Measurements from ENCODE around the gene TAOK1. TPM values are rescaled to one million over a fixed set of nuclear protein-coding genes. Genes with fewer than 3 reads are reported as not detected.

The TAOK1 gene
- total RNA-seq, 1 donor from 2014 or later: 36.0 TPM

DNA sequence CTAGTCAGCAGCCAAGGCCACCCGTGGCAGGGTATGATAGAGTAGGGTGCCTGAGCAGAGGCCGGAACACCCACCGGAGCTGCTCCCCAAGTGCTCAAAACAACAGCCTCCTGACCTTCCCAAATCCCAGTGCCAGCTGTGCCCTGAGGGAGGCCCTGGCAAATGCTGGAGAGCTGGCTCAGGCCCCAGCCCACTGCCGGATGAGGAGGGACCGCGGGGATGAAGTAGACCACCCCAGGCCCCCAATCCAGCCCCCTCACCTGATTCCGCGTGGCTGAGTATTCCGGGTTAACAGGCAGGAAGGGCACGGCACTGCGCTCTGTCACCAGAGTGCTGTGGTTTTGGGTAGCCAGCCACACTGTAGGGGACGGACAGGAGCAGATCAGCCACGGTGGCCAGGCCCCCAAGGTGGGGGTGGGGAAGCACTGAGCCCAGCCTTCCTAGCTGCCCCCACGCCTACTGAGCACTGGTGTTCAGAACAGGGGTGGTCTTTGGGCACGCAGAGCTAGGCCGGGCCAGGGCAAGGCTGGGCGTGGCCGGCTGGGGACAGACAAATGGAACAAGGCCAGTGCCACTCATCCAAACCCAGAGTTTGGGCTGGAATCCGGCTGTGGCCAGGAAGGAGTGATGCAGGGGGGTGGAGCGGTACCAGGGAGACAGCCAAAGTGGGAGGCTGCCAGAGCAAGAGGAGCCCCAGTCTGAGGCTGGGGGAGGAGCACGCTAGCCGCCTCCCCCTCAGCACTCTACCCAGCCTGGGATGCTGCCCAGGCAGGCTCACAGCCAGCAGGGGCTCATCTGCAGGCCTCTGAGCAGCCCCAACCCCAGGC, 187.4 kb downstream of the TAOK1 start:
- Histone ChIP-seq H3K9me3 (ENCODE audit: control insufficient read depth in 3 of 3, low read length in 3 of 3) (no peaks in the 10 kb centered on the region), H3K27me3 (ENCODE audit: control insufficient read depth in 3 of 3, insufficient read depth in 3 of 3, low read length in 3 of 3) (no peaks in the 10 kb centered on the region), H3K27ac (ENCODE audit: low read depth, low read length) (no peak overlapping the region), H3K36me3 (ENCODE audit: control insufficient read depth in 3 of 3, insufficient read depth in 3 of 3, low read length in 3 of 3) (peaks cover 57 to 67% (median 62%) of the 10 kb centered on the region in 3 donors), H3K4me1 (ENCODE audit: control insufficient read depth in 3 of 3, insufficient read depth in 3 of 3, low read length in 3 of 3) (peaks cover 11 to 32% (median 18%) of the 10 kb centered on the region in 3 donors), H3K4me3 (ENCODE audit: low read length in 3 of 3) (no peak overlapping the region), H3K9ac (ENCODE audit: low read depth in 1 of 3, low read length in 3 of 3) (no peak overlapping the region)

DNA sequence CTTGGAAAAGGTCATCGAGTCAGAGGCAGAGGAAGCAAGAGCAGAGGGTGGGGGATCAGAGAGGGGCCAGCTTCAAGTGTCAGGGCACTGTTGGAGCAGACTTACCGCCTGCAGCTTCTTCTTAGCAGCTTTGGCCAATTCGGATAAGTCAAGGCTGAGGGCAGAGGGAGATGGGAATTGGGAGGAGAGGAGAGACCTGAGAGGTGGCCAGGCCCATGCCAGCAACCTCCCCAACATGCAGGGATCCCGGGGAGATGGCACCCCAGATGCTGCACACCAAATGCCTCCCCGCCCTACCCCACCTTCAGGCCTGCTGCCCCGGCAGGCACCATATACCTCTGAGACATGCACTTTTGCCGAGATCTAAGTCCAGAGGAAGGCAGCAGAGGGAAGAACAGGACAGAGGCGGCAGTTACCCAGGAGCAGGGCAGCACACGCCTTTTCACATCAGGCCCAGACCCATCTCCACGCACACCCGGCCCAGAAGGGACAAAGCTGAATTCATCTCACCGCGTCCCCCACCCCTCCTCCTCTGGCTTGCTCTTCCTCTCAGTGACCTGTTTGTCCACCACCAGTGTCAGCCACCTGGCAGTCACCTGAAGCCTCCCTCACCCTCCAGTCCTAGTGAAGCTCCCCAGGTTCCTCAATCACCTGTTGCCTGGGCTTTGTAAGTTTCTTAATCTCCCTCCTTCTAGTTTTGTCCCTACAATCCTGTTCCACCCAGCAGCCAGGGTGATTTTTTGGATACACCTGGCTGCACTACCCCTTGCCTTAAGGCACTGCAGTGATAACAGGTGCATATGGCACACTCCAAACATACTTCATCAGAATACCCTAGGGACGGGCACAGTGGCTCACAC, 188.7 kb downstream of the TAOK1 start:
- Histone ChIP-seq H3K9me3 (ENCODE audit: control insufficient read depth in 3 of 3, low read length in 3 of 3) (no peaks in the 10 kb centered on the region), H3K27ac (ENCODE audit: low read depth, low read length) (no peak overlapping the region), H3K36me3 (ENCODE audit: control insufficient read depth in 3 of 3, insufficient read depth in 3 of 3, low read length in 3 of 3) (peaks cover 60 to 67% (median 63%) of the 10 kb centered on the region in 3 donors), H3K9ac (ENCODE audit: low read depth in 1 of 3, low read length in 3 of 3) (no peak overlapping the region), H3K4me1 (ENCODE audit: control insufficient read depth in 3 of 3, insufficient read depth in 3 of 3, low read length in 3 of 3) (peaks cover 21 to 37% (median 26%) of the 10 kb centered on the region in 3 donors), H3K4me3 (ENCODE audit: low read length in 3 of 3) (no peak overlapping the region), H3K27me3 (ENCODE audit: control insufficient read depth in 3 of 3, insufficient read depth in 3 of 3, low read length in 3 of 3) (no peaks in the 10 kb centered on the region)

- Histone ChIP-seq H3K9ac (ENCODE audit: low read depth in 1 of 3, low read length in 3 of 3) (peak overlapping the region in 1 of 3 donors; percentile 40), H3K4me1 (ENCODE audit: control insufficient read depth in 3 of 3, insufficient read depth in 3 of 3, low read length in 3 of 3) (peaks cover 30 to 49% (median 38%) of the 10 kb centered on the region in 3 donors), H3K27ac (ENCODE audit: low read depth, low read length) (no peak overlapping the region)
Measured at GRCh38 chr17:29579866-29580771, 190.0 kb downstream of the TAOK1 start.

GRCh38 chr17:29581583-29582253, 191.6 kb downstream of the TAOK1 start:
- H3K36me3 ChIP-seq (ENCODE audit: control insufficient read depth in 3 of 3, insufficient read depth in 3 of 3, low read length in 3 of 3): peaks cover 38 to 43% (median 39%) of the 10 kb centered on the region in 3 donors
- H3K4me3 ChIP-seq (ENCODE audit: low read length in 3 of 3): no peak overlapping the region
- H3K9ac ChIP-seq (ENCODE audit: low read depth in 1 of 3, low read length in 3 of 3): no peak overlapping the region
- no peaks in the 10 kb centered on the region for H3K9me3 ChIP-seq (ENCODE audit: control insufficient read depth in 3 of 3, low read length in 3 of 3)
- H3K4me1 ChIP-seq (ENCODE audit: control insufficient read depth in 3 of 3, insufficient read depth in 3 of 3, low read length in 3 of 3): peaks cover 40 to 62% (median 51%) of the 10 kb centered on the region in 3 donors
- no peak overlapping the region for H3K27ac ChIP-seq (ENCODE audit: low read depth, low read length)
- no peaks in the 10 kb centered on the region for H3K27me3 ChIP-seq (ENCODE audit: control insufficient read depth in 3 of 3, insufficient read depth in 3 of 3, low read length in 3 of 3)

More at GRCh38 chr17:29579866-29580771, 190.0 kb downstream of the TAOK1 start:
- Histone ChIP-seq H3K36me3 (ENCODE audit: control insufficient read depth in 3 of 3, insufficient read depth in 3 of 3, low read length in 3 of 3) (peaks cover 54 to 58% (median 55%) of the 10 kb centered on the region in 3 donors), H3K9me3 (ENCODE audit: control insufficient read depth in 3 of 3, low read length in 3 of 3) (no peaks in the 10 kb centered on the region), H3K4me3 (ENCODE audit: low read length in 3 of 3) (peak overlapping the region in 1 of 3 donors; percentile 22), H3K27me3 (ENCODE audit: control insufficient read depth in 3 of 3, insufficient read depth in 3 of 3, low read length in 3 of 3) (no peaks in the 10 kb centered on the region)

DNA sequence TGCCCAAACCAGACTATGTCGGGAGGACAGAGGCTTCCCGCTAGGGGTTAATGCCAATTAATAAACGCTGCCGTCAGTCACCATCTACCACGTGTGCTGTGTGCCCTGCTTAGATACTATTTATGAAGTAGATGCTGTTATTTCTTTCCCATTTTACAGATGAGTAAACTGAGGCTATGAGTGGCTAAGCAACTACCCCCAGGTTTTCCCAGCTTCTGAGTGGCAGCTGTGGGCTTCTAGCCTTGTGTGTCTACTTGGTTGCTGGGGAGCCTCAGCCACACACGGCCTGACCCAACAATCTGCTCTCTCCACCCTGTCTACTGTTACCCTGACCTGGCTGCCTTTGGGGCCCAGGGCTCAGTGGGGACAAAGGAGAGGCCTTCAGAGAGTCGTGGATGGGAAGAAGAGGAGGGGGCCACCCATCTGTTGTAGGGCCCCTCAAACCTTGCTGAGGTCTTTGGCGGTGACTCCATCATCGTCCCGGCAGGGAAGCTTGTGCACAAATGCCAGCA, 192.1 kb downstream of the TAOK1 start:
- Histone ChIP-seq H3K9me3 (ENCODE audit: control insufficient read depth in 3 of 3, low read length in 3 of 3) (no peaks in the 10 kb centered on the region), H3K9ac (ENCODE audit: low read depth in 1 of 3, low read length in 3 of 3) (peak overlapping the region in 1 of 3 donors; percentile 54), H3K27ac (ENCODE audit: low read depth, low read length) (no peak overlapping the region), H3K4me3 (ENCODE audit: low read length in 3 of 3) (no peak overlapping the region), H3K27me3 (ENCODE audit: control insufficient read depth in 3 of 3, insufficient read depth in 3 of 3, low read length in 3 of 3) (no peaks in the 10 kb centered on the region), H3K36me3 (ENCODE audit: control insufficient read depth in 3 of 3, insufficient read depth in 3 of 3, low read length in 3 of 3) (peaks cover 33 to 37% (median 33%) of the 10 kb centered on the region in 3 donors), H3K4me1 (ENCODE audit: control insufficient read depth in 3 of 3, insufficient read depth in 3 of 3, low read length in 3 of 3) (peaks cover 46 to 68% (median 57%) of the 10 kb centered on the region in 3 donors)

DNA sequence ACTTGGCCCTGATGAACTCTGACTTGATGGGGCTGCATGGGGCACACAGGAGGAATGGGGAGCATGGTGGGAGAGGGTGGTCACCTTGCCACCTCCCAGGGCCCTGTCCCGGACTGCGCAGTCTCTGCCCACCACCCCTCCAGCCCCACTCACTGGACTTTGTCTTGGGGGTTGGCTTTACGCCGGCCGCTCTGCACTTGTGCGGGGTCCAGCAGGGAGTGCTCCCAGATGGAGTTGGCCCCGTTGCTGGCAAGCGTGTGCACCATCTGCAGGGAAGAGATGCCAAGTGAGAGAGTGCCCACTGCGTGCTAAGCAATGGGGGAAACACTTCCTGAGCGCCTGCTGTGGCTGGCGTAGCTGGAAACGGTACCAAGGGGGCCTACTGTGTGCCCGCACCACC, 192.6 kb downstream of the TAOK1 start:
- H3K27me3 ChIP-seq (ENCODE audit: control insufficient read depth in 3 of 3, insufficient read depth in 3 of 3, low read length in 3 of 3): no peaks in the 10 kb centered on the region
- H3K4me3 ChIP-seq (ENCODE audit: low read length in 3 of 3): no peak overlapping the region
- H3K27ac ChIP-seq (ENCODE audit: low read depth, low read length): no peak overlapping the region
- peak overlapping the region in 1 of 3 donors; percentile 54 for H3K9ac ChIP-seq (ENCODE audit: low read depth in 1 of 3, low read length in 3 of 3)
- H3K9me3 ChIP-seq (ENCODE audit: control insufficient read depth in 3 of 3, low read length in 3 of 3): no peaks in the 10 kb centered on the region
- H3K4me1 ChIP-seq (ENCODE audit: control insufficient read depth in 3 of 3, insufficient read depth in 3 of 3, low read length in 3 of 3): peaks cover 51 to 72% (median 62%) of the 10 kb centered on the region in 3 donors
- H3K36me3 ChIP-seq (ENCODE audit: control insufficient read depth in 3 of 3, insufficient read depth in 3 of 3, low read length in 3 of 3): peaks cover 28 to 33% (median 29%) of the 10 kb centered on the region in 3 donors

DNA sequence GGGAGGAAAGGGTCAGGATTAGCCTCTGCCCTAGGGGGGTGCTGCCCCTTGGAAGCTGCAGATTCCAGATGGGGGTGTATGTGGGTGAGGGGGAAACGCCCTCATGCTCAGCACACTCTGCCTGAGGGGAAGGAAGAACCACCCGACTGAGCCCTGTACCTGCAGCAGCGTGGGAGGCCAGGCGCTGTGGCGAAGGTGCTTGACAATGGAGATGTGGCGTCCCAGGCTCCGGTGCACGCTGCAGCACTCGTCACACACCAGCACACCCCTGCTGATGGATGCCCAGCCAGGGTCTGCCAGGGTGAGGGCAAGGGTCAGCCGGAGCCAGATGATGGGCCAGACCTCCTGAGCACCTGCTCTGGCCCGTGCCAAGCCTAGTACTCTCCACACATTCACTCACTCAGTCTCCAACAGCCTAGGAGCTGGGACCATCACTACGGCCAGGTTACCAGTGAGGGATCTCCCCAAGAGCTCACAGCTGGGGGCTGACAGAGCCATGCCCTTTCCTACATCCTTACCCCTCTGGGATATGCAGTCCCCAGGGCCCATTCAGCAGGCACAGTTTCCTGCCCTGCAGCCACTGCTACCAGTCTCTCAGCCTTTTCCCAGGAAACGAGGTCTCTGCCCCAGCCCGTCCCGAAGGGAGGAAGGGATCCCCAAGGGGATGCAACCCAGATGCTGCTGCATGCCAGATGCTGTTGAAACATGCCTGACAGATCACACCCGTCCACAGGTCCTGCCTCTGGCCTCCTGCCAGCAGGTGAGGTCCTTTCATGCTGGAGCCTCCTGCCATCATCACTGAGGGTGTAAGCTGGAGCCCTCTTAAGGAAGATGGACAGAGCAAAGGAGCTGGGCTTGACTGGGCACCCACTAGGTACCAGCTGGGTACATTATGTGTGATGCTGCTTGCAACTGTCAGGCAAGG, 193.4 kb downstream of the TAOK1 start:
- no peaks in the 10 kb centered on the region for H3K27me3 ChIP-seq (ENCODE audit: control insufficient read depth in 3 of 3, insufficient read depth in 3 of 3, low read length in 3 of 3)
- H3K9ac ChIP-seq (ENCODE audit: low read depth in 1 of 3, low read length in 3 of 3): peak overlapping the region in 1 of 3 donors; percentile 54
- no peaks in the 10 kb centered on the region for H3K9me3 ChIP-seq (ENCODE audit: control insufficient read depth in 3 of 3, low read length in 3 of 3)
- no peak overlapping the region for H3K27ac ChIP-seq (ENCODE audit: low read depth, low read length)
- H3K4me1 ChIP-seq (ENCODE audit: control insufficient read depth in 3 of 3, insufficient read depth in 3 of 3, low read length in 3 of 3): peaks cover 59 to 80% (median 70%) of the 10 kb centered on the region in 3 donors
- H3K36me3 ChIP-seq (ENCODE audit: control insufficient read depth in 3 of 3, insufficient read depth in 3 of 3, low read length in 3 of 3): peaks cover 20 to 25% (median 22%) of the 10 kb centered on the region in 3 donors
- H3K4me3 ChIP-seq (ENCODE audit: low read length in 3 of 3): peak overlapping the region in 1 of 3 donors; percentile 0

- Histone ChIP-seq H3K4me3 (ENCODE audit: low read length in 3 of 3) (peak overlapping the region in 2 of 3 donors; percentile 0 to 18), H3K9ac (ENCODE audit: low read depth in 1 of 3, low read length in 3 of 3) (peak overlapping the region; percentile 12 to 54 (median 33)), H3K27me3 (ENCODE audit: control insufficient read depth in 3 of 3, insufficient read depth in 3 of 3, low read length in 3 of 3) (no peaks in the 10 kb centered on the region), H3K27ac (ENCODE audit: low read depth, low read length) (peak overlapping the region; percentile 56), H3K9me3 (ENCODE audit: control insufficient read depth in 3 of 3, low read length in 3 of 3) (no peaks in the 10 kb centered on the region), H3K36me3 (ENCODE audit: control insufficient read depth in 3 of 3, insufficient read depth in 3 of 3, low read length in 3 of 3) (peaks cover 12 to 21% (median 18%) of the 10 kb centered on the region in 3 donors), H3K4me1 (ENCODE audit: control insufficient read depth in 3 of 3, insufficient read depth in 3 of 3, low read length in 3 of 3) (peaks cover 60 to 83% (median 70%) of the 10 kb centered on the region in 3 donors)
Measured at GRCh38 chr17:29584452-29585079, 194.4 kb downstream of the TAOK1 start.

Data from skeletal muscle tissue (tissue), 4 donors.